ENCODE data around the gene CROT.

Gene CROT

GRCh38 chr7:87413951-87414793 is 68.7 kb downstream of the CROT start:
- no peak for DNase-seq (ENCODE audit: low read depth in 2 of 2)

GRCh38 chr7:87414794-87415188 is 69.3 kb downstream of the CROT start:
- no peak for DNase-seq (ENCODE audit: low read depth in 2 of 2)

- peak in 1 of 2 donors; percentile 38 for DNase-seq (ENCODE audit: low read depth in 2 of 2)
These were observed 71.5 kb downstream of the CROT start for GRCh38 chr7:87416682-87417587.

GRCh38 chr7:87420173-87420572 is 74.7 kb downstream of the CROT start:
- DNase-seq (ENCODE audit: low read depth in 2 of 2): no peak

- DNase-seq (ENCODE audit: low read depth in 2 of 2): no peak
These were observed 78.6 kb downstream of the CROT start for GRCh38 chr7:87424075-87424474.

- DNase-seq (ENCODE audit: low read depth in 2 of 2): no peak
These were observed 80.7 kb downstream of the CROT start for GRCh38 chr7:87426160-87426559.

GRCh38 chr7:87427288-87427687 is 81.8 kb downstream of the CROT start:
- no peak for DNase-seq (ENCODE audit: low read depth in 2 of 2)

GRCh38 chr7:87432536-87432935 is 87.1 kb downstream of the CROT start:
- DNase-seq (ENCODE audit: low read depth in 2 of 2): no peak

GRCh38 chr7:87435546-87435945 is 90.1 kb downstream of the CROT start:
- DNase-seq (ENCODE audit: low read depth in 2 of 2): no peak

GRCh38 chr7:87445897-87446296 is 100.4 kb downstream of the CROT start:
- DNase-seq (ENCODE audit: low read depth in 2 of 2): no peak

GRCh38 chr7:87447116-87447635 is 101.7 kb downstream of the CROT start:
- DNase-seq (ENCODE audit: low read depth in 2 of 2): no peak

- DNase-seq (ENCODE audit: low read depth in 2 of 2): no peak
These were observed 102.9 kb downstream of the CROT start for GRCh38 chr7:87448388-87448787.
